Activated CD8-positive, alpha-beta memory T cell treated with anti-CD3 and anti-CD28 coated beads for 36 hours (primary cell): Measurements from ENCODE around the gene MMP25. TPM values are rescaled to one million over a fixed set of nuclear protein-coding genes. Genes with fewer than 3 reads are reported as not detected.

ENCODE experiments used
- CTCF ChIA-PET: fragments of 350-600 bp; sonication (Branson Sonifier 250); formaldehyde crosslinking; loops from one replicate; lab custom pipeline; 2021; ENCODE audit warnings: antibody characterized with exemption; lab: Charles Lee
- POLR2A ChIA-PET: fragments of 350-600 bp; sonication (Branson Sonifier 250); formaldehyde crosslinking; loops from one replicate; lab custom pipeline; 2021; ENCODE audit warnings: antibody characterized with exemption; lab: Charles Lee
- total RNA-seq, 2 experiments: library from RNA; stranded (reverse); gene quantifications; one replicate each; pipeline ENCODE4 v1.2.3, GENCODE V29; 2021

Gene MMP25
- total RNA-seq, 2 experiments from 2014 or later = 1.3 to 2.2 TPM

- ChIA-PET CTCF (interaction anchor here (0.6 to 2.4 kb wide), 5 partner anchors 23 to 74 kb away, joined by 3 to 7 read pairs (median 5); no protein-coding TSS in a partner anchor), POLR2A (interaction anchor here (0.6 to 2.3 kb wide), 2 partner anchors 28 to 30 kb away, joined by 3 to 10 read pairs; partner anchors contain the start of gene ZNF213)
Observed at GRCh38 chr16:3106205-3106928, 60.0 kb downstream of the MMP25 start.

Other genes starting within 250 kb of the MMP25 start
- gene PRSS41, start 248.1 kb upstream of the MMP25 start, total RNA-seq = not detected
- gene PRSS21, start 229.3 kb upstream of the MMP25 start, total RNA-seq = 10 to 100 TPM; 10.5 to 11.1 TPM
- gene ZG16B, start 216.3 kb upstream of the MMP25 start, total RNA-seq = under 1 TPM; 0.63 to 0.71 TPM
- not detected for gene PRSS22, start 188.4 kb upstream of the MMP25 start, total RNA-seq
- gene FLYWCH2, start 163.3 kb upstream of the MMP25 start, total RNA-seq = 10 to 100 TPM; 24.4 to 27.1 TPM
- 10 to 100 TPM; 33.2 to 34.4 TPM for gene FLYWCH1, start 134.6 kb upstream of the MMP25 start, total RNA-seq
- under 1 TPM in 1 of 2 experiments, not detected in 1; 0.08 TPM for gene KREMEN2, start 82.3 kb upstream of the MMP25 start, total RNA-seq
- 10 to 100 TPM; 41.1 to 43.0 TPM for gene PAQR4, start 77.2 kb upstream of the MMP25 start, total RNA-seq
- 100 to 1,000 TPM; 135 TPM for gene PKMYT1, start 66.1 kb upstream of the MMP25 start, total RNA-seq
- gene CLDN9, start 33.6 kb upstream of the MMP25 start, total RNA-seq = not detected
- gene CLDN6, start 28.4 kb upstream of the MMP25 start, total RNA-seq = not detected
- gene TNFRSF12A, start 26.2 kb upstream of the MMP25 start, total RNA-seq = 1 to 10 TPM; 4.3 to 4.6 TPM
- gene HCFC1R1, start 22.6 kb upstream of the MMP25 start, total RNA-seq = 10 to 100 TPM; 27.5 to 28.5 TPM
- 10 to 100 TPM; 54.7 to 56.8 TPM for gene THOC6, start 22.5 kb upstream of the MMP25 start, total RNA-seq
- gene BICDL2, start 9.6 kb upstream of the MMP25 start, total RNA-seq = under 1 TPM; 0.11 to 0.17 TPM
- gene IL32, start 19.1 kb downstream of the MMP25 start, total RNA-seq = 1,000 to 10,000 TPM; 1,098 to 1,123 TPM
- gene ZSCAN10, start 52.7 kb downstream of the MMP25 start, total RNA-seq = not detected
- under 1 TPM in 1 of 2 experiments, not detected in 1; 0.23 TPM for gene ZNF205, start 66.0 kb downstream of the MMP25 start, total RNA-seq
- gene ZNF213, start 88.5 kb downstream of the MMP25 start, total RNA-seq = 1 to 10 TPM; 8.6 to 9.2 TPM
- not detected for gene OR1F1, start 141.6 kb downstream of the MMP25 start, total RNA-seq
- gene ZNF200, start 188.6 kb downstream of the MMP25 start, total RNA-seq = 10 to 100 TPM; 11.3 to 11.8 TPM
- under 1 TPM in 1 of 2 experiments, not detected in 1; 0.19 TPM for gene MEFV, start 210.1 kb downstream of the MMP25 start, total RNA-seq
- 10 to 100 TPM; 26.2 to 27.0 TPM for gene ZNF263, start 236.9 kb downstream of the MMP25 start, total RNA-seq